Thyroid gland (tissue), 4 donors: ENCODE measurements around the gene ATF7.

ENCODE experiments used
- POLR2A ChIP-seq, 2 donors: fragments of 450-650 bp; IDR thresholded peaks; one replicate each; pipeline ENCODE4 v1.6.1; 2017; ENCODE audit warnings: antibody characterized with exemption in 2 of 2, mild to moderate bottlenecking in 2 of 2, moderate library complexity in 1 of 2
- TF ChIP-seq, protein P1 (sequence below), 6 experiments: fragments of 200-600 bp in 3 of 6; fragments of 450-650 bp in 3 of 6; sonication (generic) in 3 of 6; IDR thresholded peaks; one replicate each; pipeline ENCODE4 v1.5.1; 2016 to 2019; ENCODE audit warnings: antibody characterized with exemption in 6 of 6, mild to moderate bottlenecking in 2 of 6, inconsistent platforms in 1 of 6, moderate library complexity in 1 of 6

DNA sequence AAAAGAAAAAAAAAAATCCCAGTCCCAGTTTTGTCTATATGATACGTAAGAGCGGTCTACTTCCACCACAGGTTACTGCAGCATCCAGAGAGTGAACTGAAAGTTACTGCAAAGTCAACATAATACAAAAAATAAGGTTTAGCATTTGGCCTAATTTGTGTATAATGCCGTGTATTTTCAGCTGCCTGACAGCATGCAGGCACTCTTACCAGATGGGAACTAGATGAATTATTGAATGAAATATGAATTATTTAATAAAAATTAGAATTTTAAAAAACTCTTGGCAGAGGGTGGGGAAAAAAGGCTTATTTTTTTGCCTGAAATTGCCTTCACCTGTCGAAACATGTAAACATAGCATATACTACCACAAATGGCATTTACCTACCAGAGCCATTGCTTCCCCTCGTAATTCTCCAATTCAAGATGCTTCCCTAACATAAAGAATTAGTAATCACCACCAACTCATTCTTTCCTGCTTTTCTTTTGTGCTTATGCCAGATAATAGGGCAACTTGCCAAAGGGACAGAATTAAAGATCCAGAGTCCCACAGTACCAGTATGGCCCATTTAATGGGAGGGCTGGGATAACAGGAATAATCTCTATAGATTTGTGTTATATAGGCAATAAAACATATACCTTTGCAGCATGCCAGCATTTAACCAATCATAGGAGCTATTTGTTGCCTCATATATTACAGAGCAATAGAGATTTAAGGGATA is 31.1 kb downstream of the ATF7 start:
- TF ChIP-seq, protein P1, sequence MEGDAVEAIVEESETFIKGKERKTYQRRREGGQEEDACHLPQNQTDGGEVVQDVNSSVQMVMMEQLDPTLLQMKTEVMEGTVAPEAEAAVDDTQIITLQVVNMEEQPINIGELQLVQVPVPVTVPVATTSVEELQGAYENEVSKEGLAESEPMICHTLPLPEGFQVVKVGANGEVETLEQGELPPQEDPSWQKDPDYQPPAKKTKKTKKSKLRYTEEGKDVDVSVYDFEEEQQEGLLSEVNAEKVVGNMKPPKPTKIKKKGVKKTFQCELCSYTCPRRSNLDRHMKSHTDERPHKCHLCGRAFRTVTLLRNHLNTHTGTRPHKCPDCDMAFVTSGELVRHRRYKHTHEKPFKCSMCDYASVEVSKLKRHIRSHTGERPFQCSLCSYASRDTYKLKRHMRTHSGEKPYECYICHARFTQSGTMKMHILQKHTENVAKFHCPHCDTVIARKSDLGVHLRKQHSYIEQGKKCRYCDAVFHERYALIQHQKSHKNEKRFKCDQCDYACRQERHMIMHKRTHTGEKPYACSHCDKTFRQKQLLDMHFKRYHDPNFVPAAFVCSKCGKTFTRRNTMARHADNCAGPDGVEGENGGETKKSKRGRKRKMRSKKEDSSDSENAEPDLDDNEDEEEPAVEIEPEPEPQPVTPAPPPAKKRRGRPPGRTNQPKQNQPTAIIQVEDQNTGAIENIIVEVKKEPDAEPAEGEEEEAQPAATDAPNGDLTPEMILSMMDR (IDR thresholded peaks at IDR 0.05): no peak
- no peak for TF ChIP-seq POLR2A (IDR thresholded peaks at IDR 0.05)
